ENCODE data around the gene ERCC1. TPM values are rescaled to one million over a fixed set of nuclear protein-coding genes. Genes with fewer than 3 reads are reported as not detected.
A peak's percentile ranks its signal among the peaks of the same experiment; 100 is the strongest.

ERCC1 gene
- total RNA-seq, 1 donor from 2014 or later: 65.0 TPM

GRCh38 chr19:45462174-45462573 is 38.5 kb upstream of the ERCC1 start:
- TF ChIP-seq CTCF (IDR thresholded peaks at IDR 0.05; ENCODE audit: insufficient read depth, low read length, severe bottlenecking): no peak
- H3K36me3 ChIP-seq (ENCODE audit: control insufficient read depth, insufficient read depth, low read length): no peaks in the 10 kb centered on the region
- DNase-seq (ENCODE audit: low read depth) (no peak), FAIRE-seq (no peak)
- no peak overlapping the region for H3K4me3 ChIP-seq (ENCODE audit: low read depth, low read length)
- no peaks in the 10 kb centered on the region for H3K27me3 ChIP-seq (ENCODE audit: control insufficient read depth, insufficient read depth, low read length)

GRCh38 chr19:45460807-45461347 is 37.2 kb upstream of the ERCC1 start:
- no peaks in the 10 kb centered on the region for H3K36me3 ChIP-seq (ENCODE audit: control insufficient read depth, insufficient read depth, low read length)
- DNase-seq (ENCODE audit: low read depth) (no peak), FAIRE-seq (no peak)
- no peaks in the 10 kb centered on the region for H3K27me3 ChIP-seq (ENCODE audit: control insufficient read depth, insufficient read depth, low read length)
- TF ChIP-seq CTCF (IDR thresholded peaks at IDR 0.05; ENCODE audit: insufficient read depth, low read length, severe bottlenecking): no peak
- H3K4me3 ChIP-seq (ENCODE audit: low read depth, low read length): no peak overlapping the region

GRCh38 chr19:45457776-45458175 is 34.1 kb upstream of the ERCC1 start:
- TF ChIP-seq CTCF (IDR thresholded peaks at IDR 0.05; ENCODE audit: insufficient read depth, low read length, severe bottlenecking): no peak
- Histone ChIP-seq H3K4me3 (ENCODE audit: low read depth, low read length) (no peak overlapping the region), H3K36me3 (ENCODE audit: control insufficient read depth, insufficient read depth, low read length) (no peaks in the 10 kb centered on the region), H3K27me3 (ENCODE audit: control insufficient read depth, insufficient read depth, low read length) (no peaks in the 10 kb centered on the region)
- FAIRE-seq: no peak
- DNase-seq (ENCODE audit: low read depth): no peak

- DNase-seq (ENCODE audit: low read depth) (no peak), FAIRE-seq (no peak)
- Histone ChIP-seq H3K36me3 (ENCODE audit: control insufficient read depth, insufficient read depth, low read length) (no peaks in the 10 kb centered on the region), H3K4me3 (ENCODE audit: low read depth, low read length) (no peak overlapping the region), H3K27me3 (ENCODE audit: control insufficient read depth, insufficient read depth, low read length) (no peaks in the 10 kb centered on the region)
- no peak for TF ChIP-seq CTCF (IDR thresholded peaks at IDR 0.05; ENCODE audit: insufficient read depth, low read length, severe bottlenecking)
Observed at GRCh38 chr19:45456500-45456815, 32.7 kb upstream of the ERCC1 start.

- FAIRE-seq (no peak), DNase-seq (ENCODE audit: low read depth) (peak; percentile 97)
- TF ChIP-seq CTCF (IDR thresholded peaks at IDR 0.05; ENCODE audit: insufficient read depth, low read length, severe bottlenecking): no peak
- Histone ChIP-seq H3K4me3 (ENCODE audit: low read depth, low read length) (no peak overlapping the region), H3K27me3 (ENCODE audit: control insufficient read depth, insufficient read depth, low read length) (no peaks in the 10 kb centered on the region), H3K36me3 (ENCODE audit: control insufficient read depth, insufficient read depth, low read length) (no peaks in the 10 kb centered on the region)
Observed at GRCh38 chr19:45455707-45456499, 32.2 kb upstream of the ERCC1 start.

Data from bronchial epithelial cell (primary cell).